Stomach (tissue), 9 donors: ENCODE data around the gene TTN. TPM values are rescaled to one million over a fixed set of nuclear protein-coding genes. Genes with fewer than 3 reads are reported as not detected.

Experiments used
- DNase-seq, 2 donors: peaks; one replicate each; pipeline versions ENCODE4 v3.0.0 to v3.0.0-alpha.2; 2013 to 2019
- H3K27ac ChIP-seq, 5 donors: fragments of 200-600 bp in 4 of 5; sonication (generic) in 4 of 5; one replicate each; pipeline ENCODE4 v1.5.1; 2013 to 2019; ENCODE audit warnings: mild to moderate bottlenecking in 1 of 5, moderate library complexity in 1 of 5
- H3K27me3 ChIP-seq, 3 donors: fragments of 200-600 bp; sonication (generic); one replicate each; pipeline ENCODE4 v1.5.1; 2017 to 2019; ENCODE audit warnings: mixed run types in 1 of 3
- H3K36me3 ChIP-seq, 4 donors: fragments of 200-600 bp; sonication (generic); 1 replicate in 3 of 4; 2 replicates in 1 of 4; pipeline ENCODE4 v1.5.1; 2016 to 2019
- H3K4me1 ChIP-seq, 4 donors: fragments of 200-600 bp; sonication (generic); one replicate each; pipeline ENCODE4 v1.5.1; 2016 to 2019
- H3K4me3 ChIP-seq, 4 donors: fragments of 200-600 bp; sonication (generic) in 3 of 4; one replicate each; pipeline ENCODE4 v1.5.1; 2016 to 2019; ENCODE audit warnings: mild to moderate bottlenecking in 1 of 4
- H3K9me3 ChIP-seq, 4 donors: fragments of 200-600 bp; sonication (generic); one replicate each; pipeline ENCODE4 v1.5.1; 2016 to 2019
- EP300 ChIP-seq: sonication (generic); formaldehyde crosslinking; IDR thresholded peaks from one replicate; pipeline ENCODE4 v1.6.1; 2017; ENCODE audit warnings: antibody characterized with exemption
- POLR2A ChIP-seq, 4 donors: fragments of 450-650 bp; IDR thresholded peaks; one replicate each; pipeline ENCODE4 v1.6.1; 2016; ENCODE audit warnings: antibody characterized with exemption in 4 of 4, control low read depth in 2 of 4, mild to moderate bottlenecking in 1 of 4, moderate library complexity in 1 of 4
- POLR2AphosphoS5 ChIP-seq, 3 donors: sonication (generic); formaldehyde crosslinking; IDR thresholded peaks; one replicate each; pipeline ENCODE4 v1.6.1; 2016; ENCODE audit warnings: antibody characterized with exemption in 3 of 3
- WGBS, 5 donors: extraction: QIAGEN DNeasy Blood & Tissue Kit in 3 of 5; methylation state at CpG; one replicate each; pipeline versions ENCODE4 v1.1.5 to v1.1.7; 2013 to 2018; 5-methylcytosine and 5-hydroxymethylcytosine counted together
- intact Hi-C: fragments of 100-400 bp; cut with DNase I; formaldehyde crosslinking; loops from one replicate; pipeline ENCODE4 v1.15.1; 2023; ENCODE audit warnings: low total_unique reads
- polyA plus RNA-seq, 3 donors: library from polyadenylated mRNA; stranded (reverse); fragments of 200-250 nt; gene quantifications; one replicate each; pipeline ENCODE4 v1.2.3, GENCODE V29; 2013
- total RNA-seq, 5 donors: library from RNA; depleted of rRNA; stranded (reverse); fragments of >200 nt; gene quantifications; one replicate each; pipeline versions ENCODE4 v1.1.0 to v1.2.3, GENCODE V29; 2014 to 2016
- TF ChIP-seq, protein P1 (sequence below), 7 experiments: fragments of 450-650 bp in 4 of 7; fragments of 200-600 bp in 3 of 7; sonication (generic) in 3 of 7; IDR thresholded peaks; one replicate each; pipeline ENCODE4 v1.5.1; 2016 to 2019; ENCODE audit warnings: antibody characterized with exemption in 7 of 7, control low read depth in 2 of 7, mild to moderate bottlenecking in 1 of 7
- donor health status: healthy with polysubstance abuse.
- donor health status: Bipolar disorder and iron deficiency.
- donor health status: healthy.

The TTN gene
- total and polyA plus RNA-seq, 8 donors, result 0.03 to 12.8 (median 2.2) TPM

DNA sequence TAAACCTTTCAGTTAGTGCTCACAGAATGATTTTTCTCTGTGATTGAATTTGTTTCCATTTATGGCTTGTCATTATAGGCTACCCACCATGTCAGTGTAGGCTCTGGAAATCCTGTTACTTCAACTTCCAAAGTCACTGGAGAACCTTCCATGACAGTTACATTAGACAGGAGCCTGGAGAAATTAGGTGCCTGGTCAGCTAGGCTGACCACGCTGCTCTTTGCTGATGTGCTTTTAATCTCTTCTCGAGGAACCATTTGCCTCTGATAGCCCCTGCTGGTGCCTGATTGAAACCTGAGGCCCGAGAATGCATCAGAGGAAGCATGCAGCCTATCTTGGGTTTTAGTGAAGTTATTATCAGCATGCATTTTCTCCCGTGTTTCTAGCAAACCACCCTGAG, 29.6 kb upstream of the TTN start:
- Histone ChIP-seq H3K36me3 (no peaks in the 10 kb centered on the region), H3K9me3 (no peaks in the 10 kb centered on the region), H3K27me3 (no peaks in the 10 kb centered on the region), H3K4me1 (no peaks in the 10 kb centered on the region), H3K27ac (no peak overlapping the region), H3K4me3 (no peak overlapping the region)
- TF ChIP-seq POLR2AphosphoS5 (IDR thresholded peaks at IDR 0.05) (no peak), EP300 (no peak), POLR2A (IDR thresholded peaks at IDR 0.05) (no peak)
- TF ChIP-seq, protein P1, sequence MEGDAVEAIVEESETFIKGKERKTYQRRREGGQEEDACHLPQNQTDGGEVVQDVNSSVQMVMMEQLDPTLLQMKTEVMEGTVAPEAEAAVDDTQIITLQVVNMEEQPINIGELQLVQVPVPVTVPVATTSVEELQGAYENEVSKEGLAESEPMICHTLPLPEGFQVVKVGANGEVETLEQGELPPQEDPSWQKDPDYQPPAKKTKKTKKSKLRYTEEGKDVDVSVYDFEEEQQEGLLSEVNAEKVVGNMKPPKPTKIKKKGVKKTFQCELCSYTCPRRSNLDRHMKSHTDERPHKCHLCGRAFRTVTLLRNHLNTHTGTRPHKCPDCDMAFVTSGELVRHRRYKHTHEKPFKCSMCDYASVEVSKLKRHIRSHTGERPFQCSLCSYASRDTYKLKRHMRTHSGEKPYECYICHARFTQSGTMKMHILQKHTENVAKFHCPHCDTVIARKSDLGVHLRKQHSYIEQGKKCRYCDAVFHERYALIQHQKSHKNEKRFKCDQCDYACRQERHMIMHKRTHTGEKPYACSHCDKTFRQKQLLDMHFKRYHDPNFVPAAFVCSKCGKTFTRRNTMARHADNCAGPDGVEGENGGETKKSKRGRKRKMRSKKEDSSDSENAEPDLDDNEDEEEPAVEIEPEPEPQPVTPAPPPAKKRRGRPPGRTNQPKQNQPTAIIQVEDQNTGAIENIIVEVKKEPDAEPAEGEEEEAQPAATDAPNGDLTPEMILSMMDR (IDR thresholded peaks at IDR 0.05), result no peak
- DNase-seq, result no peak
- 41 to 65% (median 46%) methylated on average over 4 of the region's 4 CpGs for WGBS, 5 donors
- intact Hi-C loops, result no loop called here

DNA sequence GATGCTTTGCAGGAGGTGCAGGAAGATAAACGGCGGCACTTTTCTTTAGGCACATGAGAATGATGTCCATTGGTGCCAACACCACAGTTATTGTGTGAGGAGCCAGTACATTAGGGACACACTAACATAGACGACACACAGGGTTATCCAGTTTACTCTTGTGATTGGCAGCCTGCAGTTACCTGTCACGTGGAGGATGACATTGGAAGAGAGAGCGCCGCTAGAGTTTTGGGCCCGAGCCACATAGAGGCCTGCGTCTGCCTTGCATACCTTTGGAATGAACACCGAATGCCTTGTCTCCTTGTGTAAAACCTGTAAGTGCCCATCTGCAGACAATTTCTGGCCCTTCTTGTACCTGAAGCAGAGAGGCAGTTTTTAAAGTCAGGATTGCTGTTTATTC, 26.9 kb upstream of the TTN start:
- H3K27ac ChIP-seq, result no peak overlapping the region
- WGBS, 5 donors, result 80 to 94% (median 91%) methylated on average over 9 of the region's 9 CpGs

DNA sequence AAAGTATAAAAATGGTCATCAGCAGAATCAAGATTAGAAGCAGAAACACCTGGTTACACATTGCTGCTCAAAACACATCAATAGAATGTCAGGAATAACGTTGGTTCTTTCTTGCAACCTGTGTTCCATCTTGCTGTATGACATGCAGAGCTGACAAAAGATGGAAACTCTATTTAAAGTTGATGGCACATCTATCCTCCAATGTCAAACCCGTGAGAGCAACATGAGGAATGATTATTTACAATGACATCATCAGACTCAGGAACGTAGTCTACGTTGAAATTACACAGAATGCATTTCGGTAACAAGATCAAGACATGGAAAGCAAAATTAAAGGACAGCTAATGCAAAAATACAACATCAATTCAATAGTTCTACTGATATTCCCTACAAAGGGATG, 26.2 kb upstream of the TTN start:
- Histone ChIP-seq H3K9me3 (no peaks in the 10 kb centered on the region), H3K36me3 (no peaks in the 10 kb centered on the region), H3K27ac (no peak overlapping the region), H3K4me1 (no peaks in the 10 kb centered on the region), H3K4me3 (no peak overlapping the region), H3K27me3 (no peaks in the 10 kb centered on the region)
- 65 to 80% (median 71%) methylated on average over 5 of the region's 5 CpGs for WGBS, 5 donors
- no peak for TF ChIP-seq POLR2A (IDR thresholded peaks at IDR 0.05)
- intact Hi-C loops, result no loop called here
- DNase-seq, result no peak

More for the DNA sequence above, 26.9 kb upstream of the TTN start:
- TF ChIP-seq POLR2AphosphoS5 (IDR thresholded peaks at IDR 0.05) (no peak), POLR2A (IDR thresholded peaks at IDR 0.05) (no peak), EP300 (no peak)
- TF ChIP-seq, protein P1 (IDR thresholded peaks at IDR 0.05), result no peak
- intact Hi-C loops, result no loop called here
- no peak overlapping the region for H3K4me3 ChIP-seq
- H3K4me1 ChIP-seq, result no peaks in the 10 kb centered on the region
- DNase-seq, result no peak
- H3K36me3 ChIP-seq, result no peaks in the 10 kb centered on the region
- no peaks in the 10 kb centered on the region for H3K27me3 ChIP-seq
- H3K9me3 ChIP-seq, result no peaks in the 10 kb centered on the region

DNA sequence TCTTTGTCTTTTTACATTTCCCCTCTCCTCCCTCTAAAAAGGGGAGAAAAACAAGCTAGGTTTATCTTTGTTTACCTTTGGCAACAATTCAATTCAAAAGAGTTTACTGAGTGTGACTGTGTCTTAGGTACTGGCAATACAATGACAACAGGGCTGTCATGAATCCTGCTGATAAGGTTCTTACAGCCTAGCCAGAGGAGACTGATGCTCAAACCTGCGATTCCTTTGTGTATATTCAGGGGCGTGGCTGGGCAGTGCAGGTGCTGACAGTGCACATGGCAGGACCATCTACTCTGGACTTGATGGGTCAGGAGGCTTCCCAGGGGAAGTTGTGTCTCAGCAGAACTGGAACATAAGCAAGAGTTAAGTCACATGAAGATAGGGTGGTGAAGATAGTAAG, 23.2 kb upstream of the TTN start:
- DNase-seq, result no peak
- no peaks in the 10 kb centered on the region for H3K27me3 ChIP-seq
- intact Hi-C loops, result no loop called here
- no peaks in the 10 kb centered on the region for H3K9me3 ChIP-seq
- H3K27ac ChIP-seq, result no peak overlapping the region
- H3K36me3 ChIP-seq, result no peaks in the 10 kb centered on the region
- H3K4me1 ChIP-seq, result no peaks in the 10 kb centered on the region
- TF ChIP-seq EP300 (no peak), POLR2AphosphoS5 (IDR thresholded peaks at IDR 0.05) (no peak), POLR2A (IDR thresholded peaks at IDR 0.05) (no peak)
- TF ChIP-seq, protein P1 (IDR thresholded peaks at IDR 0.05), result no peak
- no peak overlapping the region for H3K4me3 ChIP-seq
- WGBS, 5 donors, result 41 to 81% (median 53%) methylated on average over 2 of the region's 2 CpGs

DNA sequence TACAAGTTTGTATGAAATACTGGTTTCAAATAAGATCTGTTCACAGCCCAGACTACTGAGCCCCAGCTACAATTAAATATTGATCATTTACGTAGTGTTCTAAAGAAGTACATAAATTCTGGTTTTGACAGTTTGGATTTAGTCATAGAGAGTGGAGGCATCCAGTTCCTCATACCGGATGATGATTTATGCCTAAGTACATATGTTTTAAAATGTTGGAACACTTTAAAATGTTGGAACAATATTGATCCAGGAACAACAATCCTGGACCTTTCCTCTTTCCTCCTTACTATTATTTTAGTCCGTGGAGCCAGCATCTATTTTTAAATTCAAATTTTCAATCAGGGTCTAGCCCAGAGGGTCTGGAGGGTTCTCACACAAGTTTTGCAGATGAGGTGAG, 22.8 kb upstream of the TTN start:
- 69 to 81% (median 72%) methylated on average over 3 of the region's 3 CpGs for WGBS, 5 donors
- H3K27ac ChIP-seq, result no peak overlapping the region

More for the DNA sequence above, 22.8 kb upstream of the TTN start:
- Histone ChIP-seq H3K27me3 (no peaks in the 10 kb centered on the region), H3K4me3 (no peak overlapping the region), H3K36me3 (no peaks in the 10 kb centered on the region), H3K4me1 (no peaks in the 10 kb centered on the region), H3K9me3 (no peaks in the 10 kb centered on the region)
- TF ChIP-seq POLR2AphosphoS5 (IDR thresholded peaks at IDR 0.05), result no peak
- no peak for TF ChIP-seq EP300
- TF ChIP-seq POLR2A (IDR thresholded peaks at IDR 0.05), result no peak
- no peak for DNase-seq
- intact Hi-C loops, result no loop called here
